DOHH2 (cell line): ENCODE data around the gene TMEM229A.
"Not testable (repeated sequence)": the region's sequence is repeated elsewhere in the genome, so short reads cannot be mapped to it uniquely, and the experiment has no call there.

ENCODE experiments used
- H3F3A ChIP-seq: fragments of 200-600 bp; sonication (generic), shearing (Covaris generic); 2 replicates; pipeline ENCODE4 v1.6.0; 2016; ENCODE audit warnings: antibody characterized with exemption, mild to moderate bottlenecking; ENCODE audit not compliant: control insufficient read depth, insufficient read depth
- H3K27ac ChIP-seq: fragments of 200-600 bp; sonication (generic); 2 replicates; pipeline ENCODE4 v1.5.1; 2014; ENCODE audit warnings: low read depth, mild to moderate bottlenecking, low read length, moderate library complexity
- H3K27me3 ChIP-seq: fragments of 200-600 bp; sonication (generic); 2 replicates; pipeline ENCODE4 v1.6.1; 2014; ENCODE audit warnings: mild to moderate bottlenecking, low read length, mixed read lengths; ENCODE audit not compliant: control insufficient read depth
- H3K36me3 ChIP-seq: fragments of 200-600 bp; sonication (generic); 2 replicates; pipeline ENCODE4 v1.6.1; 2014; ENCODE audit warnings: mild to moderate bottlenecking, low read length, moderate library complexity, mixed read lengths; ENCODE audit not compliant: control insufficient read depth
- H3K4me1 ChIP-seq: fragments of 200-600 bp; sonication (generic); 2 replicates; pipeline ENCODE4 v1.6.1; 2014; ENCODE audit warnings: mild to moderate bottlenecking, low read length, mixed read lengths; ENCODE audit not compliant: control insufficient read depth
- H3K4me2 ChIP-seq: fragments of 200-600 bp; sonication (generic); 2 replicates; pipeline ENCODE4 v1.6.0; 2014; ENCODE audit warnings: mild to moderate bottlenecking, low read length, moderate library complexity
- H3K4me3 ChIP-seq: fragments of 200-600 bp; sonication (generic); 2 replicates; pipeline ENCODE4 v1.5.1; 2014; ENCODE audit warnings: mild to moderate bottlenecking, low read length, mixed read lengths
- H3K79me2 ChIP-seq: fragments of 200-600 bp; sonication (generic); 2 replicates; pipeline ENCODE4 v1.6.1; 2014; ENCODE audit warnings: mild to moderate bottlenecking, low read length, mixed read lengths; ENCODE audit not compliant: control insufficient read depth
- H3K9me2 ChIP-seq: fragments of 200-600 bp; sonication (generic); replicated peaks from 2 replicates; pipeline ENCODE4 v1.6.1; 2014; ENCODE audit warnings: mild to moderate bottlenecking, low read length, mixed read lengths; ENCODE audit not compliant: control insufficient read depth
- H3K9me3 ChIP-seq: fragments of 200-600 bp; sonication (generic); 2 replicates; pipeline ENCODE4 v1.6.1; 2014; ENCODE audit warnings: antibody characterized with exemption, low read length, mixed read lengths; ENCODE audit not compliant: control insufficient read depth, insufficient read depth
- H4K20me1 ChIP-seq: fragments of 200-600 bp; sonication (generic); 2 replicates; pipeline ENCODE4 v1.6.0; 2014; ENCODE audit warnings: low read depth, mild to moderate bottlenecking, antibody characterized with exemption, low read length, moderate library complexity; ENCODE audit not compliant: control insufficient read depth, insufficient read depth
- EZH2phosphoT487 ChIP-seq: fragments of 200-600 bp; sonication (generic); IDR thresholded peaks from 2 replicates; pipeline ENCODE4 v1.6.1; 2017; ENCODE audit warnings: borderline replicate concordance, mild to moderate bottlenecking, antibody characterized with exemption, low read length, moderate library complexity, mixed read lengths
- TF ChIP-seq, protein P1 (sequence below): fragments of 200-600 bp; sonication (generic); IDR thresholded peaks from one replicate; pipeline ENCODE4 v1.5.1; 2014; ENCODE audit warnings: antibody characterized with exemption, mild to moderate bottlenecking, low read depth, low read length; ENCODE audit not compliant: poor library complexity, severe bottlenecking

TMEM229A gene

DNA sequence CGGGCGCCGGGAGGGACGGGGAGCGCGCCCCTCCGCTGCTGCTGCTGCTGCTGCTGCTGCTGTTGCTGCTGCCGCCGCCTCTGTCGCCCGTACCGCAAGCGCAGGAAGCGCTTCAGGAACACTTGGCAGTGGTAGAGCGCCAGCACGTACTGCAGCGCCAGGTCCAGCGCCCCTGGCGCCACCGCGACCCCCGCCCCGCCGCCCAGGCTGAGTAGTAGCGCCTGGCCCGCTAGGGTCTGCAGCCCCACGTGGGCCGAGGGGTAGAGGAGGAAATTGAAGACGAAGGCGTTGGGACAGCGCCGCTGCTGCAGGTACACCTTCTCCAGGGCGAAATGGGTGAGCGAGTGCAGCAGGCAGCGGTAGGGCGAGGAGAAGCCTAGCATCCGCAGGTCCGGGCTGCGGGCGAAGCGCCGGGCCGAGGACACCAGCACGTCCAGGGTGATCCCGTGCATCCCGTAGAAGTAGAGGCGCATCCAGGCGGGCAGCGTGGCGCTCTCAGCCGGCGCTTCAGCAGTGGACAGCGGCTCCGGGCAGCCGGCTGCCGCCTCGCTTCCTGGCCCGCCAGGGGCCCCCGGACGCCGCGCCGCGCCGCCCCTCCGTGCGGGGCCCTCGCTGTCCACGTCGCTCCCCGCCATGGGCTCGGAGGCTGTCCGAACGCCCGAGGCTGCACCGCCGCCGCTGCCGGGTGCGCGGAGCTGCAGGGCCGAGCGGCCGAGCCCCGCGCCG lies at the start of gene TMEM229A:
Gene TMEM229A (minus strand): TSS at position 699 of the 726 bp plus-strand sequence. CDS start 64 bp downstream, at position 635.
- H3K4me2 ChIP-seq = no peak within 1 kb of the TSS
- H3F3A ChIP-seq = no peaks in the 10 kb centered on the region
- H3K4me3 ChIP-seq = no peak within 1 kb of the TSS
- no peaks in the 10 kb centered on the region for H3K4me1 ChIP-seq
- no peaks in the 10 kb centered on the region for H3K9me2 ChIP-seq
- no peaks in the 10 kb centered on the region for H3K27me3 ChIP-seq
- no peak within 1 kb of the TSS for H3K27ac ChIP-seq
- H3K79me2 ChIP-seq = no peaks in the 10 kb centered on the region
- H4K20me1 ChIP-seq = no peaks in the 10 kb centered on the region
- no peaks in the 10 kb centered on the region for H3K36me3 ChIP-seq
- H3K9me3 ChIP-seq = peaks cover 7% of the 10 kb centered on the region; the same call in 1 of the 2 replicates
- no peak for TF ChIP-seq EZH2phosphoT487
- TF ChIP-seq, protein P1, sequence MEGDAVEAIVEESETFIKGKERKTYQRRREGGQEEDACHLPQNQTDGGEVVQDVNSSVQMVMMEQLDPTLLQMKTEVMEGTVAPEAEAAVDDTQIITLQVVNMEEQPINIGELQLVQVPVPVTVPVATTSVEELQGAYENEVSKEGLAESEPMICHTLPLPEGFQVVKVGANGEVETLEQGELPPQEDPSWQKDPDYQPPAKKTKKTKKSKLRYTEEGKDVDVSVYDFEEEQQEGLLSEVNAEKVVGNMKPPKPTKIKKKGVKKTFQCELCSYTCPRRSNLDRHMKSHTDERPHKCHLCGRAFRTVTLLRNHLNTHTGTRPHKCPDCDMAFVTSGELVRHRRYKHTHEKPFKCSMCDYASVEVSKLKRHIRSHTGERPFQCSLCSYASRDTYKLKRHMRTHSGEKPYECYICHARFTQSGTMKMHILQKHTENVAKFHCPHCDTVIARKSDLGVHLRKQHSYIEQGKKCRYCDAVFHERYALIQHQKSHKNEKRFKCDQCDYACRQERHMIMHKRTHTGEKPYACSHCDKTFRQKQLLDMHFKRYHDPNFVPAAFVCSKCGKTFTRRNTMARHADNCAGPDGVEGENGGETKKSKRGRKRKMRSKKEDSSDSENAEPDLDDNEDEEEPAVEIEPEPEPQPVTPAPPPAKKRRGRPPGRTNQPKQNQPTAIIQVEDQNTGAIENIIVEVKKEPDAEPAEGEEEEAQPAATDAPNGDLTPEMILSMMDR = no peak

DNA sequence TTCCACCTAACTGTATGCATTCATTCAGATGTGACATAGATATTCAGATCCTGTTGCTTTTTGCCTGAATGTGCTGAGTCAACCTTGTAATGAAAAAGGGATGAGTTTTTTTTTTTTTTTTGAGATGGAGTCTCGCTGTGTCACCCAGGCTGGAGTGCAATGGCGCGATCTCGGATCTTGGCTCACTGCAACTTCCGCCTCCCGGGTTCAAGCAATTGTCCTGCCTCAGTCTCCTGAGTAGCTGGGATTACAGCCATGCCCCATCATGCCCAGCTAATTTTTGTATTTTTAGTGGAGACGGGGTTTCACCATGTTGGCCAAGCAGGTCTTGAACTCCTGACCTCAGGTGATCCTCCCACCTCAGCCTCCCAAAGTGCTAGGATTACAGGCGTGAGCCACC lies 49.4 kb upstream of the TMEM229A start:
- not testable (repeated sequence) for H3K27ac ChIP-seq, H4K20me1 ChIP-seq, H3K9me2 ChIP-seq, H3K36me3 ChIP-seq, H3K4me2 ChIP-seq, H3K4me3 ChIP-seq, H3K9me3 ChIP-seq, H3K27me3 ChIP-seq, H3F3A ChIP-seq, H3K4me1 ChIP-seq, H3K79me2 ChIP-seq

DNA sequence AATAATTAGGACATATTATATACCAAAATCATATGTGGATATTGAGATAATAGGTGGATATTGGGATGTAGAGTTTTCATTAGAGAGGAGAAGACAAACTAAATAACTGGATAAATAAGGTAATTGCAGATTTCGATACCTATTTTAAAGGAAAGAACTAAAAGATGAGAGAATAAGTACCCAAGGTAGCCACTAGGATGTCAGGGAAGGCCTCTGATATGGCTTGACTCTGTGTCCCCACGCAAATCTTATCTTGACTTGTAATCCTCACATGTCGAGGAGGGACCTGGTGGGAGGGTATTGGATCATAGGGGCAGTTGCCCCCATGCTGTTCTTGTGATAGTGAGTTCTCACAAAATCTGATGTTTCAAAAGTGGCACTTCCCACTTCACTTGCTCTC lies 44.7 kb upstream of the TMEM229A start:
- H3K4me2 ChIP-seq = no peak overlapping the region
- no peaks in the 10 kb centered on the region for H4K20me1 ChIP-seq
- no peaks in the 10 kb centered on the region for H3K36me3 ChIP-seq
- H3K4me3 ChIP-seq = no peak overlapping the region
- H3K9me3 ChIP-seq = no peaks in the 10 kb centered on the region
- TF ChIP-seq EZH2phosphoT487 = no peak
- TF ChIP-seq, protein P1 = no peak
- no peaks in the 10 kb centered on the region for H3K4me1 ChIP-seq
- no peaks in the 10 kb centered on the region for H3F3A ChIP-seq
- H3K9me2 ChIP-seq = no peaks in the 10 kb centered on the region
- H3K27me3 ChIP-seq = no peaks in the 10 kb centered on the region
- no peak overlapping the region for H3K27ac ChIP-seq
- no peaks in the 10 kb centered on the region for H3K79me2 ChIP-seq

DNA sequence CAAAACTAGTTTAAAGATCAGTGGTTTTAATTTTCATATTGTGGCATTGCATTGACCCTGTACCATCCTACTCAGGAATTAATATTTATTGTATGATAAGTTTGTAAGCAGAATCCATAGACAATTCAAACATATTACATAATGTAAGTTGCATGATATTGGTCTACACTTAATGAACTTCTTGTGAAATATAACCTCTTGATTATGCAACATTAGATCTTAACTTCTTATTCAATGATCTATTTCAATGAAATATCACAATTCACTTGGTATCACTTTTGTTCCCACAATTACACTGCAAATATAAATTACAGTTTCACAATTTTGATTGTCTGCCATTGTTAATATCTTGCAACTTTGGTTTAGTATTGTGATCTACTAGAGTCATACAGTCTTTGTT lies 44.0 kb upstream of the TMEM229A start:
- no peaks in the 10 kb centered on the region for H4K20me1 ChIP-seq
- no peaks in the 10 kb centered on the region for H3F3A ChIP-seq
- no peaks in the 10 kb centered on the region for H3K4me1 ChIP-seq
- H3K79me2 ChIP-seq = no peaks in the 10 kb centered on the region
- H3K9me3 ChIP-seq = no peaks in the 10 kb centered on the region
- no peaks in the 10 kb centered on the region for H3K36me3 ChIP-seq
- no peak overlapping the region for H3K4me3 ChIP-seq
- TF ChIP-seq EZH2phosphoT487 = no peak
- TF ChIP-seq, protein P1 = no peak
- no peak overlapping the region for H3K4me2 ChIP-seq
- no peaks in the 10 kb centered on the region for H3K9me2 ChIP-seq
- H3K27ac ChIP-seq = no peak overlapping the region
- no peaks in the 10 kb centered on the region for H3K27me3 ChIP-seq
